Left renal cortex interstitium (tissue), 4 donors: ENCODE results near the gene NDRG4. TPM values are rescaled to one million over a fixed set of nuclear protein-coding genes. Genes with fewer than 3 reads are reported as not detected.

ENCODE experiments used
- DNase-seq, 4 donors: peaks; one replicate each; pipeline ENCODE4 v3.0.0-alpha.2; 2013; ENCODE audit warnings: low read depth in 4 of 4, low spot score in 2 of 4, missing footprints in 1 of 4
- polyA plus RNA-seq, 4 donors: library from polyadenylated mRNA; unstranded; fragments of 120-200 nt; gene quantifications; one replicate each; pipeline ENCODE4 v1.2.1, GENCODE V29; 2013; ENCODE audit not compliant: insufficient read length in 4 of 4

The NDRG4 gene
- polyA plus RNA-seq, 4 donors = 9.0 to 12.9 (median 11.4) TPM

- no peak for DNase-seq
Observed at GRCh38 chr16:58536278-58536677, 36.3 kb downstream of the NDRG4 start.

GRCh38 chr16:58537124-58537906, 37.4 kb downstream of the NDRG4 start:
- no peak for DNase-seq

GRCh38 chr16:58541711-58542110, 41.8 kb downstream of the NDRG4 start:
- DNase-seq = no peak

GRCh38 chr16:58542291-58542690, 42.3 kb downstream of the NDRG4 start:
- no peak for DNase-seq

- DNase-seq = no peak
Observed at GRCh38 chr16:58543685-58544084, 43.7 kb downstream of the NDRG4 start.

- no peak for DNase-seq
Observed at GRCh38 chr16:58548378-58548777, 48.4 kb downstream of the NDRG4 start.

- no peak for DNase-seq
Observed at GRCh38 chr16:58551496-58551895, 51.6 kb downstream of the NDRG4 start.

GRCh38 chr16:58556678-58557077, 56.7 kb downstream of the NDRG4 start:
- no peak for DNase-seq

Other genes starting within 250 kb of the NDRG4 start
- gene PRSS54, start 205.1 kb upstream of the NDRG4 start, polyA plus RNA-seq = not detected
- gene GINS3, start 107.7 kb upstream of the NDRG4 start, polyA plus RNA-seq = 10 to 100 TPM; 11.8 to 12.5 (median 12.3) TPM
- 10 to 100 TPM; 22.4 to 51.2 (median 35.1) TPM for gene SETD6, start 15.4 kb downstream of the NDRG4 start, polyA plus RNA-seq
- gene CNOT1, start 129.7 kb downstream of the NDRG4 start, polyA plus RNA-seq = 100 to 1,000 TPM; 144 to 203 (median 194) TPM
- 10 to 100 TPM; 13.9 to 21.4 (median 16.7) TPM for gene SLC38A7, start 184.6 kb downstream of the NDRG4 start, polyA plus RNA-seq
- 100 to 1,000 TPM in 1 of 4 donors, 10 to 100 TPM in 3; 91.7 to 102 (median 93.3) TPM for gene GOT2, start 234.2 kb downstream of the NDRG4 start, polyA plus RNA-seq